Activated CD4-positive, alpha-beta T cell treated with anti-CD3 and anti-CD28 coated beads for 36 hours (primary cell): ENCODE measurements around the gene SULF2. TPM values are rescaled to one million over a fixed set of nuclear protein-coding genes. Genes with fewer than 3 reads are reported as not detected.

ENCODE experiments used
- ATAC-seq: fragments of 200-7000 bp; cut with Tn5 transposase; one replicate; pipeline ENCODE4 v1.10.0; 2021; ENCODE audit warnings: mild to moderate bottlenecking, moderate library complexity
- CTCF ChIA-PET: fragments of 350-600 bp; sonication (Branson Sonifier 250); formaldehyde crosslinking; loops from one replicate; lab custom pipeline; 2021; ENCODE audit warnings: antibody characterized with exemption; lab: Charles Lee
- POLR2A ChIA-PET: fragments of 350-600 bp; sonication (Branson Sonifier 250); formaldehyde crosslinking; loops from one replicate; lab custom pipeline; 2021; ENCODE audit warnings: antibody characterized with exemption, inconsistent platforms; lab: Charles Lee
- DNase-seq: peaks from one replicate; pipeline ENCODE4 v3.0.0-alpha.2; 2020
- H3K27ac Mint-ChIP-seq: one replicate; pipeline ENCODE4 v1.8.0; 2021; ENCODE audit warnings: mixed read lengths
- H3K27me3 Mint-ChIP-seq: one replicate; pipeline ENCODE4 v1.8.0; 2021; ENCODE audit warnings: mixed read lengths
- H3K36me3 Mint-ChIP-seq: one replicate; pipeline ENCODE4 v1.8.0; 2021; ENCODE audit warnings: low read depth, mixed read lengths
- H3K4me1 Mint-ChIP-seq: one replicate; pipeline ENCODE4 v1.8.0; 2021; ENCODE audit warnings: mixed read lengths
- H3K4me3 Mint-ChIP-seq: one replicate; pipeline ENCODE4 v1.8.0; 2021; ENCODE audit warnings: mild to moderate bottlenecking, moderate library complexity, mixed read lengths
- H3K9me3 Mint-ChIP-seq: one replicate; pipeline ENCODE4 v1.8.0; 2021; ENCODE audit warnings: low read depth, mixed read lengths
- intact Hi-C, 2 experiments: fragments of 100-400 bp; cut with DNase I in 1 of 2; cut with micrococcal nuclease in 1 of 2; formaldehyde crosslinking; loops; one replicate each; pipeline versions ENCODE4 v1.14.2 to v1.15.1; 2022 to 2024; cut with DNase I, micrococcal nuclease
- total RNA-seq, 2 experiments: library from RNA; stranded (reverse); gene quantifications; one replicate each; pipeline ENCODE4 v1.2.3, GENCODE V29; 2021

Gene SULF2
- total RNA-seq, 2 experiments from 2014 or later: 0.09 TPM; not detected in 1

DNA sequence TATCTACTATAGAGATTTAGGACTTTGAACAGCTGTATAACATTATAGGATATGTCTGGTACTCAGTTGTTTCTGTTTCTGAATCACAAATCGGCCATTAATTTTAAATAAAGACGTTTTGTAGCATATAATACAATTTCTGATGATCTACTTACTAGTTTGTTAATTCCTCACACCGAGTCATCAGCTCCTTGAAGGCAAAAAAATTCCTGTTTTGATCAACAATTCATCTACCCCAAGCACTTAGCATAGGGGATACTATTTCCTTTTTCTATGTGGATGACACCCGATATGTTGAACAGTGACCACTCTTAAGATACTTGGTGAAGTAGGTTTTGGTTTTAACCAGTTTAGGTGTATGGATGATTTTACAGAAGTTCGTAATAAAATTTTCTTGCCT lies 176.3 kb downstream of the SULF2 start:
- Mint-ChIP-seq H3K36me3 (peaks cover 55% of the 10 kb centered on the region), H3K27ac (peak overlapping the region; percentile 87), H3K4me3 (no peak overlapping the region), H3K4me1 (peaks cover 85% of the 10 kb centered on the region), H3K27me3 (no peaks in the 10 kb centered on the region), H3K9me3 (peaks cover 5% of the 10 kb centered on the region)
- DNase-seq: no peak
- intact Hi-C loops: no loop called here
- ATAC-seq: no peak
- CTCF ChIA-PET: interaction anchor here (0.7 to 4.8 kb wide), 8 partner anchors 12 to 336 kb away, joined by 3 to 58 read pairs (median 4); partner anchors contain the start of gene NCOA3
- POLR2A ChIA-PET: interaction anchor here (0.6 to 1.6 kb wide), 2 partner anchors 121 to 387 kb away, joined by 4 to 5 read pairs; no protein-coding TSS in a partner anchor
